GM19372 (cell line): ENCODE data around the gene GAGE12H.
"Not testable (repeated sequence)": the region's sequence is repeated elsewhere in the genome, so short reads cannot be mapped to it uniquely, and the experiment has no call there.

Experiments
- ATAC-seq: cut with Tn5 transposase; IDR thresholded peaks from one replicate; pipeline ENCODE4 v1.9.1; 2021; ENCODE audit warnings: mild to moderate bottlenecking, low read depth, moderate library complexity; ENCODE audit not compliant: unreplicated experiment

Gene GAGE12H, protein sequence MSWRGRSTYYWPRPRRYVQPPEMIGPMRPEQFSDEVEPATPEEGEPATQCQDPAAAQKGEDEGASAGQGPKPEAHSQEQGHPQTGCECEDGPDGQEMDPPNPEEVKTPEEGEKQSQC

DNA sequence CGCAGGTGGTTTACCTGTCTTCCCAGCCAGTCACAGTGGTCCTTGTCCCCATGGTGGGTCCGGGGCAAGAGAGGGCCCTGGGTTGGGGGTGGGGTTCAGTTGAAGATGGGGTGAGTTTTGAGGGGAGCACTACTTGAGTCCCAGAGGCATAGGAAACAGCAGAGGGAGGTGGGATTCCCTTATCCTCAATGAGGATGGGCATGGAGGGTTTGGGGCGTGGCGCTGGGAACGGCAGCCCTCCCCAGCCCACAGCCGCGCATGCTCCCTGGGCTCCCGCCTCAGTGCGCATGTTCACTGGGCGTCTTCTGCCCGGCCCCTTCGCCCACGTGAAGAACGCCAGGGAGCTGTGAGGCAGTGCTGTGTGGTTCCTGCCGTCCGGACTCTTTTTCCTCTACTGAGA is at the start of gene GAGE12H:
Gene GAGE12H (plus strand): TSS at position 301 of the 400 bp plus-strand sequence. CDS start 1,155 bp downstream, outside the sequence.
- ATAC-seq, result not testable (repeated sequence)

DNA sequence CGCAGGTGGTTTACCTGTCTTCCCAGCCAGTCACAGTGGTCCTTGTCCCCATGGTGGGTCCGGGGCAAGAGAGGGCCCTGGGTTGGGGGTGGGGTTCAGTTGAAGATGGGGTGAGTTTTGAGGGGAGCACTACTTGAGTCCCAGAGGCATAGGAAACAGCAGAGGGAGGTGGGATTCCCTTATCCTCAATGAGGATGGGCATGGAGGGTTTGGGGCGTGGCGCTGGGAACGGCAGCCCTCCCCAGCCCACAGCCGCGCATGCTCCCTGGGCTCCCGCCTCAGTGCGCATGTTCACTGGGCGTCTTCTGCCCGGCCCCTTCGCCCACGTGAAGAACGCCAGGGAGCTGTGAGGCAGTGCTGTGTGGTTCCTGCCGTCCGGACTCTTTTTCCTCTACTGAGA is 47.9 kb upstream of the GAGE12H start, which contains the start of gene GAGE12C:
Gene GAGE12C (plus strand): TSS at position 301 of the 400 bp plus-strand sequence. CDS start 1,155 bp downstream, outside the sequence.
- not testable (repeated sequence) for ATAC-seq

DNA sequence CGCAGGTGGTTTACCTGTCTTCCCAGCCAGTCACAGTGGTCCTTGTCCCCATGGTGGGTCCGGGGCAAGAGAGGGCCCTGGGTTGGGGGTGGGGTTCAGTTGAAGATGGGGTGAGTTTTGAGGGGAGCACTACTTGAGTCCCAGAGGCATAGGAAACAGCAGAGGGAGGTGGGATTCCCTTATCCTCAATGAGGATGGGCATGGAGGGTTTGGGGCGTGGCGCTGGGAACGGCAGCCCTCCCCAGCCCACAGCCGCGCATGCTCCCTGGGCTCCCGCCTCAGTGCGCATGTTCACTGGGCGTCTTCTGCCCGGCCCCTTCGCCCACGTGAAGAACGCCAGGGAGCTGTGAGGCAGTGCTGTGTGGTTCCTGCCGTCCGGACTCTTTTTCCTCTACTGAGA is 38.3 kb upstream of the GAGE12H start, which contains the start of gene GAGE12D:
Gene GAGE12D (plus strand): TSS at position 301 of the 400 bp plus-strand sequence. CDS start 1,155 bp downstream, outside the sequence.
- ATAC-seq, result not testable (repeated sequence)

DNA sequence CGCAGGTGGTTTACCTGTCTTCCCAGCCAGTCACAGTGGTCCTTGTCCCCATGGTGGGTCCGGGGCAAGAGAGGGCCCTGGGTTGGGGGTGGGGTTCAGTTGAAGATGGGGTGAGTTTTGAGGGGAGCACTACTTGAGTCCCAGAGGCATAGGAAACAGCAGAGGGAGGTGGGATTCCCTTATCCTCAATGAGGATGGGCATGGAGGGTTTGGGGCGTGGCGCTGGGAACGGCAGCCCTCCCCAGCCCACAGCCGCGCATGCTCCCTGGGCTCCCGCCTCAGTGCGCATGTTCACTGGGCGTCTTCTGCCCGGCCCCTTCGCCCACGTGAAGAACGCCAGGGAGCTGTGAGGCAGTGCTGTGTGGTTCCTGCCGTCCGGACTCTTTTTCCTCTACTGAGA is 28.8 kb upstream of the GAGE12H start, which contains the start of gene GAGE12E:
Gene GAGE12E (plus strand): TSS at position 301 of the 400 bp plus-strand sequence. CDS start 1,155 bp downstream, outside the sequence.
- not testable (repeated sequence) for ATAC-seq

DNA sequence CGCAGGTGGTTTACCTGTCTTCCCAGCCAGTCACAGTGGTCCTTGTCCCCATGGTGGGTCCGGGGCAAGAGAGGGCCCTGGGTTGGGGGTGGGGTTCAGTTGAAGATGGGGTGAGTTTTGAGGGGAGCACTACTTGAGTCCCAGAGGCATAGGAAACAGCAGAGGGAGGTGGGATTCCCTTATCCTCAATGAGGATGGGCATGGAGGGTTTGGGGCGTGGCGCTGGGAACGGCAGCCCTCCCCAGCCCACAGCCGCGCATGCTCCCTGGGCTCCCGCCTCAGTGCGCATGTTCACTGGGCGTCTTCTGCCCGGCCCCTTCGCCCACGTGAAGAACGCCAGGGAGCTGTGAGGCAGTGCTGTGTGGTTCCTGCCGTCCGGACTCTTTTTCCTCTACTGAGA is 19.2 kb upstream of the GAGE12H start, which contains the start of gene GAGE12F:
Gene GAGE12F (plus strand): TSS at position 301 of the 400 bp plus-strand sequence. CDS start 1,155 bp downstream, outside the sequence.
- ATAC-seq, result not testable (repeated sequence)

DNA sequence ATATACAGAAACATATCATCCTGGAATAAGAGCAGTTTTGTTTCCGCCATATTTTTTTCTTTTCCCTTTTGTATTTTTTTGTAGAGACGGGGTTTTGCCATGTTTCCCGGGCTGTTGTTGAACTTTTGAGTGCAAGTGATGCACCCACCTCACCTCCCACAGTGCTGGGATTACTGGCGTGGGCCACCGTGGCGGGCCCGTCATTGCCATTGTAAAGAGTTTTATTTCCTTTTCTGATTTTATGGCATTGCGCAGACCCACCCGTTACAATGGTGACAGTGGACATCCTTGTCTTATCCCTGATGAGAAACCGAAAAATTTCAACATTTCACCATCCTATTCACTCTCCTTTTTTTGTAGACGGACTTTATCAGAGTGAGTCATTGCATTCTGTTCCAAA is 11.0 kb upstream of the GAGE12H start:
- ATAC-seq, result not testable (repeated sequence)

DNA sequence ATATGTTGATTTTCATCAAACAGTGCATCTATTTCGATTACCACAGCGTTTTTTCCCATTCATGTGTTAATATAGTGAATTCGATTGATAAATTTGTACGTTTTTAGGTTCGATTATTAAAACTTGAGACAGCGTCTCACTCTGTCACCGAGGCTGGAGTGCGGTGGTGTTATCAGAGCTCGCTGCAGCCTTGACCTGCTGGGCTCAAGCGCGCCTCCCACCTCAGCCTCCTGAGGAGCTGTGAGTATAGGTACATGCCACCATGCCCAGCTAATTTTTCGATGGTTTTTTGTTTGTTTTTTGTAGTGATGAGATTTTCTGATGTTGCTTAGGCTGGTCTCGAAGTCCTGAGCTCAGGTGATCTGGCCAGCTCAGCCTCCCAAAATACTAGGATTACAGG is 10.6 kb upstream of the GAGE12H start:
- ATAC-seq, result not testable (repeated sequence)

DNA sequence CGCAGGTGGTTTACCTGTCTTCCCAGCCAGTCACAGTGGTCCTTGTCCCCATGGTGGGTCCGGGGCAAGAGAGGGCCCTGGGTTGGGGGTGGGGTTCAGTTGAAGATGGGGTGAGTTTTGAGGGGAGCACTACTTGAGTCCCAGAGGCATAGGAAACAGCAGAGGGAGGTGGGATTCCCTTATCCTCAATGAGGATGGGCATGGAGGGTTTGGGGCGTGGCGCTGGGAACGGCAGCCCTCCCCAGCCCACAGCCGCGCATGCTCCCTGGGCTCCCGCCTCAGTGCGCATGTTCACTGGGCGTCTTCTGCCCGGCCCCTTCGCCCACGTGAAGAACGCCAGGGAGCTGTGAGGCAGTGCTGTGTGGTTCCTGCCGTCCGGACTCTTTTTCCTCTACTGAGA is 9.6 kb upstream of the GAGE12H start, which contains the start of gene GAGE12G:
Gene GAGE12G (plus strand): TSS at position 301 of the 400 bp plus-strand sequence. CDS start 1,155 bp downstream, outside the sequence.
- not testable (repeated sequence) for ATAC-seq

DNA sequence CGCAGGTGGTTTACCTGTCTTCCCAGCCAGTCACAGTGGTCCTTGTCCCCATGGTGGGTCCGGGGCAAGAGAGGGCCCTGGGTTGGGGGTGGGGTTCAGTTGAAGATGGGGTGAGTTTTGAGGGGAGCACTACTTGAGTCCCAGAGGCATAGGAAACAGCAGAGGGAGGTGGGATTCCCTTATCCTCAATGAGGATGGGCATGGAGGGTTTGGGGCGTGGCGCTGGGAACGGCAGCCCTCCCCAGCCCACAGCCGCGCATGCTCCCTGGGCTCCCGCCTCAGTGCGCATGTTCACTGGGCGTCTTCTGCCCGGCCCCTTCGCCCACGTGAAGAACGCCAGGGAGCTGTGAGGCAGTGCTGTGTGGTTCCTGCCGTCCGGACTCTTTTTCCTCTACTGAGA is 9.4 kb downstream of the GAGE12H start, which contains the start of gene GAGE2A:
Gene GAGE2A (plus strand): TSS at position 301 of the 400 bp plus-strand sequence. CDS start 1,155 bp downstream, outside the sequence.
- not testable (repeated sequence) for ATAC-seq

DNA sequence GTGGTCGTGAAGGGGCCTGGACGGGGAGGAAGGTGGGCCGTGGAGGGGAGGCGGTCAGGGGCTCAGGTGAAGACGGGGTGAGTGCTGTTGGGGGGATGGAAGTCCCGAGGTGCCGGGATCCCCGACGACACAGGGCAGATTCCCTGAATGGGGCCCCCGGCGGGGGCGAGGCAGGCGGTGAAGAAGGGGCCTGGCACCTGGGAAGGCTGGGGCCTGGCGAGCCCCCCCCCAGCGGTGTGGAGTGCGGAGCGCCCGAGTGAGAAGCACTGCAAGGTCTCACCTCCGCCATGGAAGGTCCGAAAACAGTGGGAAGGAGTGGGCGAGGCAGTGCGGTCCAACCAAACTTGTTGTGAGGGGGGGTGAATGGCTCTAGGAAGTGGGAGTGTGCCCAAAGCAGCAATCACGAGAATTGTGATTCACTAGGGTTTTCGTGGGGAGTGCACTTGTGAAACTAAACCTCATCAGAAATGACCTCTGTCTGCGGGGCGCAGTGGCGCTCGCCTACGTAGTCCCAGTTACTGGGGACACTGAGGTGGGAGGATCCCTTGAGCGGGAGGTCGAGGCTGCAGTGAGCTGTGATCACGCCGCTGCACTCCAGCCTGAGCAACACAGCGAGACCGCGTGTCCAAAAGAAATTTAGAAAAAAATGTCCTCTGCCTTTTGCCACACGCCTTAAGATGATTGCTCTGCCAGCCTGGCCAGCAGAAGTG is 10.2 kb downstream of the GAGE12H start:
- ATAC-seq, result not testable (repeated sequence)

DNA sequence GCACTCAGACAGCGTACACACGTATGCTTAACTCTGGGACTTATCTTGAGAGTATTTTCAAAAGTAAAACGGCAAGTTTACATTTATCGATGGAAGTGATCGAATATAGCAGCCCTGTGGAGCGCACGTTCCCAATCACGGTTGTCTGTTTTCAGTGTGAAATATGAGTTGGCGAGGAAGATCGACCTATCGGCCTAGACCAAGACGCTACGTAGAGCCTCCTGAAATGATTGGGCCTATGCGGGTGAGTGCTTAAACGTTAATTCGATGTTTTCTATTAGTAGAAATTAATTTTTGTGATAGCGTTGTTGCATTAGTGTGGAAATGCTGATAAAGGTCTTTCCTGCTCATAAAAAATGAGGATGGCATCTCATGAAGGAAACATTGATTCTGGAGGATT is 10.7 kb downstream of the GAGE12H start:
- not testable (repeated sequence) for ATAC-seq

DNA sequence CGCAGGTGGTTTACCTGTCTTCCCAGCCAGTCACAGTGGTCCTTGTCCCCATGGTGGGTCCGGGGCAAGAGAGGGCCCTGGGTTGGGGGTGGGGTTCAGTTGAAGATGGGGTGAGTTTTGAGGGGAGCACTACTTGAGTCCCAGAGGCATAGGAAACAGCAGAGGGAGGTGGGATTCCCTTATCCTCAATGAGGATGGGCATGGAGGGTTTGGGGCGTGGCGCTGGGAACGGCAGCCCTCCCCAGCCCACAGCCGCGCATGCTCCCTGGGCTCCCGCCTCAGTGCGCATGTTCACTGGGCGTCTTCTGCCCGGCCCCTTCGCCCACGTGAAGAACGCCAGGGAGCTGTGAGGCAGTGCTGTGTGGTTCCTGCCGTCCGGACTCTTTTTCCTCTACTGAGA is 19.0 kb downstream of the GAGE12H start, which contains the start of gene GAGE1:
Gene GAGE1 (plus strand): TSS at position 301 of the 400 bp plus-strand sequence. CDS start 1,155 bp downstream, outside the sequence.
- not testable (repeated sequence) for ATAC-seq

DNA sequence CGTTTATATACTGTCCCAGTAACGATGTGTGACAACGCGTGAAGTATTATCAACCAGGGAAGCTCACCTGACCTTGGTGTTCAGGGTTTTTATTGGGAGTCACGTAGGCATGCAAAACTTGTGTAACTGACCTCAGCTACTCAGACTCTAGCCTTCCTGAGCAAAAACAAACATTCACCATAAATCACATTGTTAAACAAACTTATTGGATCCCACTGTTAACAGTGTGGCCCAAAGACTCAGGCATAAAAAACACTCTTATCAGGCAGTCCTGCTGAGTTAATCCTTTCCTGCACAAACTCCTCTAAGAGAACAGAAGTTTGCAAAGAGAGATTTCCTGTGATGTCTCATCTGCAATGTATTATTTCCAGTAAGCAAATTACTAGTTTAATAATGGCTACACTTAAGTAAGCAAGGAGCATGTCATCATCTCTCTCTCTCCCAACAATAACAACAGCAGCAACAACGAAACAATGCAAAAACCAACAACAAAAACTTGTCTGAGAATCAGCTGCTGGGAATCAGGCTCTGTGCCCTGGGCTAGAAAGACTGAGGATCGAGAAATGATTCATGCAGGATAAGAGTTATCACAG is 31.1 kb downstream of the GAGE12H start:
- no peak for ATAC-seq

DNA sequence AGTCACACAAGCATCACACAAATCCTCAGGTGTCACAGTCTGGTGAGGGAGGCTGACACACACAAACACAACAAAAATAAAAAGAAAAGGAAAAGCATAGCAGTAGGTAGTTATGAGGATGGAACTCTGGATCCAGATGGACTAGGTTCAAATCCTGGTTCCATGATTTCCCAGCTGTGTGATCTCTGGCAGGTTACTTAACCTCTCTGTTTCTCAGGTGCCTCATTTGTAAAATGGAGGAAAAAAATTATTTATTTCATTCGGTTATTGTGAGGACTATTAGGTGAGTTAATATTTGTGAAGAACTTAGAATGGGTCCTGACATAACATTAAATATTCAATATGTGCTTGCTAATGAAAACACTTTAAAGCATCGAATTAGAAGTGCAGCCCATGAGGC is 38.8 kb downstream of the GAGE12H start:
- no peak for ATAC-seq

DNA sequence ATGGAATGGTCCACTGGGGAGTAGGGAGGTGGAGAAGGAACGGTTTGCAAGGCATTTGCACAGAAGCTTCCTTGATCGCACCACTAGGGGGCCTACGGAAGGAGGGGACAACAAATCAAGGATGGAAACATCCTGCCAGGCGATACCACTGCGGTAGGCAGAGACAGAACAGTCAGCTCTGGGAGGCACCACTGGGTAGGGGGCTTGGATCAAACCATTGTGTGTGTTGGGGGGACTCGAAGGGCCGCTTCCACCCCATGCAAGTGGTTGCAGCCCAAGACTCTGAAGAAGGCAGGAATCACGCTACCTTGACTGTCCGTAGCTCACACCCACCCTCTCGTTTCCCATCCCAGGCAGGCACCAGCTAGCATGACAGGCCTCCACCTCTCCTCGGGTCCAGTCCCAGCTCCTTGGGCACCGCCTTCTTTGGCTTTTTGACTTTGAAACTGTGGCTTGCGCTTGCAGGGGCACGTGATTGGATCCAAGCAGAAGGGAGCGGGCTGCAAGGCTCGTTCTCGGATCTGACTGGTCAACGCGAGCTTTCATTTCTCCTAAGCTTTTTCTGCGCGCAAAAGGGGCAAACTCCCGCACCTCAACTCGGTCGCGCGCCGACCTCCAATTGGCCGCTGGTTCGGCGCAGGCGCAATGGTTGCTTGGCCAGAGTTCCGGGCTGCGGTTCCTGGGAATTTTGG is 47.5 kb downstream of the GAGE12H start:
- ATAC-seq, result no peak
